Inflammatory macrophage treated with lipopolysaccharide for 4 hours (primary cell): Measurements from ENCODE around the gene SLC25A25.
"Not testable (repeated sequence)": the region's sequence is repeated elsewhere in the genome, so short reads cannot be mapped to it uniquely, and the experiment has no call there.

Experiments
- DNase-seq: peaks from one replicate; pipeline ENCODE4 v3.0.0-alpha.2; 2020

The SLC25A25 gene

GRCh38 chr9:128053560-128053959 lies 14.5 kb upstream of the SLC25A25 start:
- DNase-seq: peak; percentile 98

GRCh38 chr9:128054087-128054486 lies 13.9 kb upstream of the SLC25A25 start:
- DNase-seq: peak; percentile 56

- DNase-seq: peak; percentile 61
Observed at GRCh38 chr9:128055344-128056040, 12.5 kb upstream of the SLC25A25 start.

GRCh38 chr9:128056086-128056485 lies 11.9 kb upstream of the SLC25A25 start:
- no peak for DNase-seq

GRCh38 chr9:128056887-128057723 lies 10.9 kb upstream of the SLC25A25 start:
- no peak for DNase-seq

GRCh38 chr9:128057724-128058409 lies 10.2 kb upstream of the SLC25A25 start:
- no peak for DNase-seq

- DNase-seq: no peak
Observed at GRCh38 chr9:128059365-128059983, 8.6 kb upstream of the SLC25A25 start.

- peak; percentile 55 for DNase-seq
Observed at GRCh38 chr9:128061275-128061960, 6.6 kb upstream of the SLC25A25 start.

GRCh38 chr9:128062279-128062678 lies 5.8 kb upstream of the SLC25A25 start:
- DNase-seq: no peak

- peak; percentile 41 for DNase-seq
Observed at GRCh38 chr9:128062846-128063831, 4.9 kb upstream of the SLC25A25 start.

- no peak for DNase-seq
Observed at GRCh38 chr9:128065907-128066712, 1.9 kb upstream of the SLC25A25 start.

GRCh38 chr9:128066713-128067644 lies 1.1 kb upstream of the SLC25A25 start, which contains the start of gene NAIF1:
Gene NAIF1 (minus strand): TSS chr9:128067320. CDS start chr9:128067101, 219 bp downstream.
- peak; percentile 100 for DNase-seq

- peak; percentile 61 for DNase-seq
Observed at GRCh38 chr9:128068386-128069205, 564 bp downstream of the SLC25A25 start.

GRCh38 chr9:128070874-128071273 lies 2.8 kb downstream of the SLC25A25 start:
- peak; percentile 62 for DNase-seq

- DNase-seq: not testable (repeated sequence)
Observed at GRCh38 chr9:128071475-128071874, 3.4 kb downstream of the SLC25A25 start.

- DNase-seq: peak; percentile 98
Observed at GRCh38 chr9:128072144-128073021, 4.4 kb downstream of the SLC25A25 start.
